Spleen (tissue), 7 donors: ENCODE results near the gene MAMDC4.
A peak's percentile ranks its signal among the peaks of the same experiment; 100 is the strongest.

ENCODE experiments used
- CTCF ChIP-seq, 11 experiments: fragments of 200-600 bp in 7 of 11; fragments of 450-650 bp in 4 of 11; sonication (generic) in 4 of 11; IDR thresholded peaks in 8 of 11; conservative IDR thresholded peaks in 3 of 11; 1 replicate in 7 of 11; 2 replicates in 4 of 11; pipeline versions ENCODE4 v1.4.0 to v1.8.0; 2016 to 2021; ENCODE audit warnings: antibody characterized with exemption in 11 of 11, inconsistent platforms in 4 of 11, mild to moderate bottlenecking in 1 of 11
- POLR2A ChIP-seq, 3 donors: fragments of 450-650 bp; IDR thresholded peaks; one replicate each; pipeline ENCODE4 v1.5.1; 2017; ENCODE audit warnings: antibody characterized with exemption in 3 of 3, mild to moderate bottlenecking in 1 of 3
- POLR2AphosphoS5 ChIP-seq, 3 donors: sonication (generic); formaldehyde crosslinking; IDR thresholded peaks; one replicate each; pipeline ENCODE4 v1.5.1; 2017; ENCODE audit warnings: antibody characterized with exemption in 3 of 3
- donor health status: DM: no; HTN: no; CAD: no; lungs with moderate emphysema.
- donor health status: DM: no; HTN: no; CAD: no.
- donor health status: DM: no; HTN: no; CAD: no.

- TF ChIP-seq CTCF (IDR thresholded peaks at IDR 0.05 in 8 of 11, conservative IDR thresholded peaks at IDR 0.05 in 3 of 11) (no peak), POLR2AphosphoS5 (IDR thresholded peaks at IDR 0.05) (peak in 2 of 3 donors; percentile 3 to 54), POLR2A (IDR thresholded peaks at IDR 0.05) (no peak)
Measured at GRCh38 chr9:136852664-136853595, 784 bp downstream of the MAMDC4 start.
